Hepatocyte (in vitro differentiated cells): Measurements from ENCODE around the gene TM4SF1. TPM values are rescaled to one million over a fixed set of nuclear protein-coding genes. Genes with fewer than 3 reads are reported as not detected.

Source experiments
- DNase-seq: peaks from one replicate; pipeline ENCODE4 v3.0.0-alpha.2; 2016; ENCODE audit warnings: low spot score
- H2AFZ ChIP-seq: fragments of 200-600 bp; sonication (generic); 2 replicates; pipeline ENCODE4 v1.6.0; 2016; ENCODE audit warnings: antibody characterized with exemption, mild to moderate bottlenecking
- H3K27ac ChIP-seq: fragments of 200-600 bp; sonication (generic); 2 replicates; pipeline ENCODE4 v1.5.1; 2016; ENCODE audit warnings: mild to moderate bottlenecking
- H3K27me3 ChIP-seq: fragments of 200-600 bp; sonication (generic); 2 replicates; pipeline ENCODE4 v1.6.1; 2016
- H3K36me3 ChIP-seq: fragments of 200-600 bp; sonication (generic); replicated peaks from 2 replicates; pipeline ENCODE4 v1.5.1; 2016; ENCODE audit warnings: low read depth; ENCODE audit not compliant: insufficient read depth
- H3K4me1 ChIP-seq: fragments of 200-600 bp; sonication (generic); 2 replicates; pipeline ENCODE4 v1.5.1; 2016; ENCODE audit warnings: mild to moderate bottlenecking, moderate library complexity; ENCODE audit not compliant: insufficient read depth
- H3K4me2 ChIP-seq: fragments of 200-600 bp; sonication (generic); 2 replicates; pipeline ENCODE4 v1.6.0; 2016
- H3K4me3 ChIP-seq: fragments of 200-600 bp; sonication (generic); 2 replicates; pipeline ENCODE4 v1.5.1; 2016; ENCODE audit warnings: mild to moderate bottlenecking
- H3K79me2 ChIP-seq: fragments of 200-600 bp; sonication (generic); 2 replicates; pipeline ENCODE4 v1.6.0; 2017; ENCODE audit warnings: mild to moderate bottlenecking
- H3K9me2 ChIP-seq: fragments of 200-600 bp; sonication (generic); replicated peaks from 2 replicates; pipeline ENCODE4 v1.6.0; 2017; ENCODE audit warnings: mild to moderate bottlenecking; ENCODE audit not compliant: insufficient read depth
- H3K9me3 ChIP-seq: fragments of 200-600 bp; sonication (generic); 2 replicates; pipeline ENCODE4 v1.5.1; 2016; ENCODE audit warnings: low read depth, mild to moderate bottlenecking
- H4K20me1 ChIP-seq: fragments of 200-600 bp; sonication (generic); 2 replicates; pipeline ENCODE4 v1.6.0; 2016; ENCODE audit warnings: mild to moderate bottlenecking; ENCODE audit not compliant: insufficient read depth, poor library complexity, severe bottlenecking
- CTCF ChIP-seq: fragments of 200-600 bp; sonication (generic); IDR thresholded peaks from 2 replicates; pipeline ENCODE4 v1.5.1; 2016; ENCODE audit warnings: antibody characterized with exemption, mild to moderate bottlenecking; ENCODE audit not compliant: poor library complexity
- EZH2 ChIP-seq: fragments of 200-600 bp; sonication (generic); IDR thresholded peaks from 2 replicates; pipeline ENCODE4 v1.6.1; 2016; ENCODE audit warnings: antibody characterized with exemption, mild to moderate bottlenecking, borderline replicate concordance
- EZH2phosphoT487 ChIP-seq: fragments of 200-600 bp; sonication (generic); IDR thresholded peaks from one replicate; pipeline ENCODE4 v1.6.1; 2018; ENCODE audit warnings: antibody characterized with exemption, mild to moderate bottlenecking, low read depth, moderate library complexity; ENCODE audit not compliant: unreplicated experiment, severe bottlenecking
- WGBS: methylation state at CpG from one replicate; pipeline ENCODE4 v1.1.6; 2016; ENCODE audit warnings: low lambda C conversion rate; ENCODE audit errors: missing lambda C conversion rate; 5-methylcytosine and 5-hydroxymethylcytosine counted together
- polyA plus RNA-seq: library from polyadenylated mRNA; unstranded; fragments of >200 nt; fragmentation: Nextera tagmentation; extraction: Ambion mirVana; gene quantifications from 2 replicates; pipeline ENCODE4 v1.2.1, GENCODE V29; 2016
- total RNA-seq: library from RNA; depleted of rRNA; stranded (reverse); fragments of >200 nt; gene quantifications from 2 replicates; pipeline ENCODE4 v1.2.3, GENCODE V29; 2014

The TM4SF1 gene
- total and polyA plus RNA-seq, 2 experiments from 2014 or later, result 166 to 179 TPM

GRCh38 chr3:149409351-149409750 lies 31.9 kb upstream of the TM4SF1 start:
- 83% methylated on average over 2 of the region's 2 CpGs for WGBS
- Histone ChIP-seq H4K20me1 (no peaks in the 10 kb centered on the region), H3K4me1 (peaks cover 10% of the 10 kb centered on the region), H3K4me2 (no peak overlapping the region), H2AFZ (no peak overlapping the region), H3K9me3 (no peaks in the 10 kb centered on the region), H3K27me3 (no peaks in the 10 kb centered on the region), H3K27ac (no peak overlapping the region), H3K9me2 (no peaks in the 10 kb centered on the region), H3K4me3 (no peak overlapping the region), H3K36me3 (no peaks in the 10 kb centered on the region), H3K79me2 (no peaks in the 10 kb centered on the region)
- no peak for DNase-seq
- TF ChIP-seq EZH2 (no peak), EZH2phosphoT487 (no peak), CTCF (no peak)

- Histone ChIP-seq H3K9me3 (no peaks in the 10 kb centered on the region), H4K20me1 (no peaks in the 10 kb centered on the region), H2AFZ (no peak overlapping the region), H3K4me2 (peak overlapping the region; percentile 45), H3K27me3 (no peaks in the 10 kb centered on the region), H3K4me1 (peaks cover 10% of the 10 kb centered on the region), H3K4me3 (no peak overlapping the region), H3K36me3 (no peaks in the 10 kb centered on the region), H3K27ac (peak overlapping the region; percentile 56), H3K9me2 (no peaks in the 10 kb centered on the region), H3K79me2 (no peaks in the 10 kb centered on the region)
- no peak for TF ChIP-seq EZH2phosphoT487
- no peak for TF ChIP-seq EZH2
- no peak for TF ChIP-seq CTCF
- WGBS, result 25% methylated on average over 3 of the region's 3 CpGs
- DNase-seq, result no peak
Observed at GRCh38 chr3:149407898-149408297, 30.4 kb upstream of the TM4SF1 start.

- H3K79me2 ChIP-seq, result no peaks in the 10 kb centered on the region
- TF ChIP-seq EZH2, result no peak
- TF ChIP-seq EZH2phosphoT487, result no peak
- TF ChIP-seq CTCF, result no peak
- H3K4me1 ChIP-seq, result peaks cover 18% of the 10 kb centered on the region
- H3K27me3 ChIP-seq, result no peaks in the 10 kb centered on the region
- no peaks in the 10 kb centered on the region for H3K36me3 ChIP-seq
- no peaks in the 10 kb centered on the region for H3K9me2 ChIP-seq
- no peak overlapping the region for H2AFZ ChIP-seq
- no peak overlapping the region for H3K27ac ChIP-seq
- no peak overlapping the region for H3K4me3 ChIP-seq
- no peaks in the 10 kb centered on the region for H4K20me1 ChIP-seq
- WGBS, result 95% methylated on average over 2 of the region's 2 CpGs
- no peak overlapping the region for H3K4me2 ChIP-seq
- DNase-seq, result no peak
- no peaks in the 10 kb centered on the region for H3K9me3 ChIP-seq
Observed at GRCh38 chr3:149406244-149406752, 28.8 kb upstream of the TM4SF1 start.
